K562 (cell line): ENCODE measurements around the gene ASCC1. TPM values are rescaled to one million over a fixed set of nuclear protein-coding genes. Genes with fewer than 3 reads are reported as not detected.

Source experiments
- ATAC-seq: fragments of 200-7000 bp; cut with Tn5 transposase; 3 replicates; pipeline ENCODE4 v1.9.1; 2020; ENCODE audit warnings: moderate library complexity
- BruUV-seq: library from RNA; stranded (reverse); fragments of 400-500 nt; replicated peaks from 2 replicates; lab custom pipeline; 2021; lab: Mats Ljungman, UMichigan
- CTCF ChIA-PET: fragments of 300-600 bp; formaldehyde crosslinking; extraction: SDS; loops from one replicate; lab custom pipeline; 2021; ENCODE audit warnings: low intra/inter-chr PET ratio; lab: Yijun Ruan, JAX
- POLR2A ChIA-PET: fragments of 300-600, 350-650 bp; sonication (Branson Sonifier 250); formaldehyde crosslinking; extraction: SDS; loops from one replicate; lab custom pipeline; 2021; ENCODE audit warnings: antibody characterized with exemption, inconsistent platforms; lab: Yijun Ruan, JAX
- DNase-seq, 4 experiments: peaks; one replicate each; pipeline versions ENCODE4 v3.0.0 to v3.0.0-alpha.2; 2011 to 2018; ENCODE audit warnings: low spot score in 3 of 4, mixed read lengths in 3 of 4; ENCODE audit errors: extremely low read depth in 1 of 4
- FAIRE-seq: peaks from 2 replicates; lab custom pipeline; 2011; peaks lifted over from hg19 to GRCh38; lab: Jason Lieb, UNC
- H2AFZ ChIP-seq: 2 replicates; pipeline ENCODE4 v1.6.0; 2011; ENCODE audit warnings: low read depth, low read length, control low read depth, inconsistent platforms
- H3K27ac ChIP-seq: fragments of 200-600 bp; 3 replicates; pipeline ENCODE4 v1.8.0; 2011; ENCODE audit warnings: low read depth, mild to moderate bottlenecking, control low read depth, inconsistent platforms, low read length, moderate library complexity, mixed read lengths; ENCODE audit errors: extremely low read depth
- H3K27me3 ChIP-seq, 2 experiments: fragments of 300-600 bp in 1 of 2; 2 replicates in 1 of 2; 3 replicates in 1 of 2; pipeline versions ENCODE4 v1.6.0 to v1.8.0; 2011; ENCODE audit warnings: inconsistent platforms in 2 of 2, low read length in 2 of 2, mild to moderate bottlenecking in 1 of 2, mixed read lengths in 1 of 2, moderate library complexity in 1 of 2; ENCODE audit not compliant: control insufficient read depth in 2 of 2, insufficient read depth in 2 of 2
- H3K36me3 ChIP-seq: fragments of 300-600 bp; 3 replicates; pipeline ENCODE4 v1.8.0; 2011; ENCODE audit warnings: mild to moderate bottlenecking, low read length, inconsistent platforms; ENCODE audit not compliant: control insufficient read depth, insufficient read depth
- H3K4me1 ChIP-seq, 2 experiments: fragments of 200-600 bp in 1 of 2; replicated peaks in 1 of 2; 2 replicates in 1 of 2; 3 replicates in 1 of 2; pipeline versions ENCODE4 v1.5.1 to v1.8.0; 2011; ENCODE audit warnings: inconsistent platforms in 2 of 2, low read length in 2 of 2, mild to moderate bottlenecking in 1 of 2, mixed read lengths in 1 of 2, moderate library complexity in 1 of 2; ENCODE audit not compliant: control insufficient read depth in 2 of 2, insufficient read depth in 2 of 2
- H3K4me2 ChIP-seq: 2 replicates; pipeline ENCODE4 v1.6.1; 2011; ENCODE audit warnings: low read length, control low read depth, inconsistent platforms, mixed read lengths; ENCODE audit not compliant: insufficient read depth
- H3K4me3 ChIP-seq: fragments of 200-600 bp; sonication (generic), shearing (Covaris generic); 2 replicates; pipeline ENCODE4 v1.5.1; 2016; ENCODE audit warnings: control low read depth, inconsistent platforms
- H3K79me2 ChIP-seq: fragments of 200-600 bp; 3 replicates; pipeline ENCODE4 v1.8.0; 2011; ENCODE audit warnings: low read length, inconsistent platforms; ENCODE audit not compliant: control insufficient read depth, insufficient read depth
- H3K9ac ChIP-seq, 2 experiments: 2 replicates each; pipeline versions ENCODE4 v1.6.0 to v1.6.1; 2011; ENCODE audit warnings: low read depth in 2 of 2, low read length in 2 of 2, control low read depth in 1 of 2, inconsistent platforms in 1 of 2, mild to moderate bottlenecking in 1 of 2, mixed read lengths in 1 of 2; ENCODE audit not compliant: insufficient read depth in 1 of 2
- H3K9me1 ChIP-seq: one replicate; pipeline ENCODE4 v1.6.0; 2011; ENCODE audit warnings: inconsistent platforms, mild to moderate bottlenecking, low read length, moderate library complexity; ENCODE audit not compliant: control insufficient read depth, insufficient read depth
- H3K9me3 ChIP-seq: replicated peaks from 2 replicates; pipeline ENCODE4 v1.5.1; 2011; ENCODE audit warnings: low read depth, low read length, inconsistent platforms; ENCODE audit not compliant: control insufficient read depth, insufficient read depth
- H4K20me1 ChIP-seq: replicated peaks from 2 replicates; pipeline ENCODE4 v1.6.1; 2011; ENCODE audit warnings: low read length, inconsistent platforms, mixed read lengths; ENCODE audit not compliant: control insufficient read depth, insufficient read depth
- EGR1 ChIP-seq: fragments of 450-650 bp; conservative IDR thresholded peaks from 2 replicates; pipeline ENCODE4 v1.6.1; 2017; ENCODE audit warnings: mild to moderate bottlenecking
- ETV1 ChIP-seq: fragments of 450-650 bp; conservative IDR thresholded peaks from 2 replicates; pipeline ENCODE4 v1.6.1; 2016; ENCODE audit warnings: missing genetic modification characterization, control low read depth, low read depth, missing compliant biosample characterization
- FOSL1 ChIP-seq: fragments of 200-800 bp; sonication (Bioruptor generic); conservative IDR thresholded peaks from 2 replicates; pipeline ENCODE4 v1.6.1; 2016; ENCODE audit warnings: missing genetic modification characterization, missing compliant biosample characterization
- L3MBTL2 ChIP-seq: fragments of 450-650 bp; IDR thresholded peaks from 2 replicates; pipeline ENCODE4 v1.6.1; 2016; ENCODE audit warnings: mild to moderate bottlenecking, moderate library complexity
- SMARCB1 ChIP-seq: IDR thresholded peaks from 2 replicates; pipeline ENCODE4 v1.6.1; 2011; ENCODE audit warnings: improper control_type of control experiment, low read depth; ENCODE audit not compliant: insufficient read length
- WGBS: fragments of 100-300 bp; shearing (Covaris generic); methylation state at CpG from one replicate; pipeline ENCODE4 v1.1.6; 2016; ENCODE audit warnings: low coverage, mixed read lengths; ENCODE audit not compliant: insufficient coverage; ENCODE audit errors: missing lambda C conversion rate; 5-methylcytosine and 5-hydroxymethylcytosine counted together
- in situ Hi-C: fragments of 300-500 bp; cut with MboI; formaldehyde crosslinking; loops from 4 replicates; pipeline ENCODE4 v1.15.0; 2018; ENCODE audit warnings: inconsistent platforms, mixed read lengths
- intact Hi-C: fragments of 100-400 bp; cut with micrococcal nuclease; formaldehyde crosslinking; loops from 2 replicates; pipeline ENCODE4 v1.14.2; 2022
- polyA plus RNA-seq, 8 experiments: library from polyadenylated mRNA; depleted of rRNA in 4 of 8; stranded (reverse) in 5 of 8; unstranded in 3 of 8; fragments of >200 nt; fragmentation: Nextera tagmentation in 2 of 8; fragmentation: Illumina TruSeq in 1 of 8; extraction: Ambion mirVana in 2 of 8; extraction: Trizol in 1 of 8; gene quantifications; 2 replicates each; pipeline versions ENCODE4 v1.2.1 to v1.2.3, GENCODE V29; 2011 to 2014; ENCODE audit warnings: inconsistent platforms in 1 of 8, missing spikeins in 1 of 8
- total RNA-seq, 7 experiments: library from RNA; depleted of rRNA in 6 of 7; stranded (reverse); fragments of >200 nt in 6 of 7; fragmentation: Illumina TruSeq in 2 of 7; extraction: Trizol in 2 of 7; gene quantifications; 2 replicates each; pipeline versions ENCODE4 v1.2.1 to v1.2.3, GENCODE V29; 2011 to 2021; ENCODE audit warnings: low replicate concordance in 1 of 7
- TF ChIP-seq, protein P1 (sequence below): fragments of 450-650 bp; formaldehyde crosslinking; IDR thresholded peaks from 2 replicates; pipeline ENCODE4 v1.4.0; 2020; ENCODE audit warnings: mild to moderate bottlenecking, moderate library complexity
- TF ChIP-seq, protein P2 (sequence below), 2 experiments: fragments of 450-650 bp in 1 of 2; sonication (generic) in 1 of 2; formaldehyde crosslinking in 1 of 2; IDR thresholded peaks in 1 of 2; conservative IDR thresholded peaks in 1 of 2; 2 replicates each; pipeline versions ENCODE4 v1.6.1 to v1.8.1; 2016 to 2023; ENCODE audit warnings: mild to moderate bottlenecking in 2 of 2, moderate library complexity in 2 of 2, inconsistent platforms in 1 of 2, missing genetic modification reagents in 1 of 2
- TF ChIP-seq, protein P3 (sequence below): fragments of 250-450 bp; sonication (Bioruptor Pico); IDR thresholded peaks from 2 replicates; pipeline ENCODE4 v1.5.1; 2021; ENCODE audit warnings: mild to moderate bottlenecking
- TF ChIP-seq, protein P4 (sequence below): fragments of 450-650 bp; IDR thresholded peaks from 2 replicates; pipeline ENCODE4 v1.6.1; 2016
- TF ChIP-seq, protein P5 (sequence below): sonication (generic); formaldehyde crosslinking; IDR thresholded peaks from 2 replicates; pipeline ENCODE4 v1.8.0; 2023; ENCODE audit warnings: mild to moderate bottlenecking, missing genetic modification reagents

The ASCC1 gene
- total and polyA plus RNA-seq, 9 of the 15 experiments (the other 6 are each of a cell fraction or from before 2014, with no cell fraction given) = 31.7 to 73.3 (median 52.8) TPM

DNA sequence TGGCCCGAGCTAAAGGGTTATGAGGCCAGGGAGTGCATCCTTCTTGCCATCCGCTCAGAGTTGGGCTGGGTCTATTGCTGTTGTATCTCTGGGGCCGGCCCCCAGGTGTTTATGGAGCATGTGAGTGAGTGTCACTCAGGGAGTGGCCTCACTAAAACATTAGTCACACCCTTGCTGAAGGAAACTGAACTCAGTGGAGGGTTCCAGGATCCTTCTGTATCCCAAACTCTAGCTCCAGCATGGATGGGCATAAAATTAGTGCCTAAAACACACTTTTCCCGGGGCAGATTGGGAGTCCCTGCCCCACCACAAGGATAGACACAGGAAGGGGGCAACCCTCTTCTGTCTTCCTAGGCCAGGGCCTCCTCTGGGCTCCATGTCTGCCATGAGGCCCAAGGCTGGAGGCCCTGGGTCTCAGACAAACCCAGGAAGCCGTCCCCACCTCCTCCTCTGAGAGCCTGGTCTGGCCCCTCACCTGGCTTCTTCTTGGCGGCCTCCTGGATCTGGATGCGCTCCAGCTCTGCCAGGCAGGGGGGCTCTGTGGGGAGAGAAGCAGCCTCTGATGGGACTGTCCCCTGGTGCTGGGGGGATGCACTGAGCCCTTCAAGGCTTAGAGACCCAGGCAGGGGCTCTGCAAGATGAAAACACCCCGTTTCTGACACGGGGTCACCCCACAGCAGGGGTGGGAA is 152.2 kb downstream of the ASCC1 start:
- Histone ChIP-seq H3K4me1 (peaks cover 3 to 33% of the 10 kb centered on the region in 2 experiments; a peak in 3 of 5 replicates), H3K9me1 (no peaks in the 10 kb centered on the region), H3K4me2 (no peak overlapping the region), H3K79me2 (no peaks in the 10 kb centered on the region), H4K20me1 (no peaks in the 10 kb centered on the region), H3K27ac (no peak overlapping the region), H3K4me3 (no peak overlapping the region), H3K9me3 (no peaks in the 10 kb centered on the region), H3K36me3 (no peaks in the 10 kb centered on the region), H3K27me3 (peaks cover 8 to 25% of the 10 kb centered on the region in 2 experiments; a peak in 4 of 5 replicates), H2AFZ (no peak overlapping the region), H3K9ac (peak overlapping the region in 1 of 2 experiments; percentile 46; a peak in 1 of 4 replicates)
- WGBS = 28% methylated on average over 9 of the region's 9 CpGs
- no TSS peak for BruUV-seq
- FAIRE-seq (no peak), ATAC-seq (peak; percentile 25; the same call in 2 of the 3 replicates), DNase-seq (peak in 1 of 4 experiments; percentile 31)
- ChIA-PET POLR2A (interaction anchor here (0.7 to 2.0 kb wide), 5 partner anchors 20 to 321 kb away, joined by 3 to 6 read pairs (median 4); partner anchors contain the start of gene DDIT4), CTCF (no interaction called here)
- in situ Hi-C loops = loop anchor here (10.0 kb wide), 1 partner anchor 271 kb away; no protein-coding TSS in a partner anchor
- intact Hi-C loops = loop anchor here (5.0 kb wide), 1 partner anchor 263 kb away; no protein-coding TSS in a partner anchor
- TF ChIP-seq, protein P1, sequence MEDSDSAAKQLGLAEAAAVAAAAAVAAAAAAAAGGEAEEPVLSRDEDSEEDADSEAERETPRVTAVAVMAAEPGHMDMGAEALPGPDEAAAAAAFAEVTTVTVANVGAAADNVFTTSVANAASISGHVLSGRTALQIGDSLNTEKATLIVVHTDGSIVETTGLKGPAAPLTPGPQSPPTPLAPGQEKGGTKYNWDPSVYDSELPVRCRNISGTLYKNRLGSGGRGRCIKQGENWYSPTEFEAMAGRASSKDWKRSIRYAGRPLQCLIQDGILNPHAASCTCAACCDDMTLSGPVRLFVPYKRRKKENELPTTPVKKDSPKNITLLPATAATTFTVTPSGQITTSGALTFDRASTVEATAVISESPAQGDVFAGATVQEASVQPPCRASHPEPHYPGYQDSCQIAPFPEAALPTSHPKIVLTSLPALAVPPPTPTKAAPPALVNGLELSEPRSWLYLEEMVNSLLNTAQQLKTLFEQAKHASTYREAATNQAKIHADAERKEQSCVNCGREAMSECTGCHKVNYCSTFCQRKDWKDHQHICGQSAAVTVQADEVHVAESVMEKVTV (CRISPR knock-in tag) = no peak
- TF ChIP-seq, protein P2, sequence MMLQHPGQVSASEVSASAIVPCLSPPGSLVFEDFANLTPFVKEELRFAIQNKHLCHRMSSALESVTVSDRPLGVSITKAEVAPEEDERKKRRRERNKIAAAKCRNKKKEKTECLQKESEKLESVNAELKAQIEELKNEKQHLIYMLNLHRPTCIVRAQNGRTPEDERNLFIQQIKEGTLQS (IDR thresholded peaks at IDR 0.05) = peak; percentile 50; the same call in 1 of the 2 replicates
- TF ChIP-seq, protein P2 (CRISPR knock-in tag; conservative IDR thresholded peaks at IDR 0.05) = no peak
- TF ChIP-seq FOSL1 (peak; percentile 74), EGR1 (no peak), ETV1 (no peak), SMARCB1 (no peak), L3MBTL2 (peak; percentile 48; the same call in 1 of the 2 replicates)
- TF ChIP-seq, protein P3, sequence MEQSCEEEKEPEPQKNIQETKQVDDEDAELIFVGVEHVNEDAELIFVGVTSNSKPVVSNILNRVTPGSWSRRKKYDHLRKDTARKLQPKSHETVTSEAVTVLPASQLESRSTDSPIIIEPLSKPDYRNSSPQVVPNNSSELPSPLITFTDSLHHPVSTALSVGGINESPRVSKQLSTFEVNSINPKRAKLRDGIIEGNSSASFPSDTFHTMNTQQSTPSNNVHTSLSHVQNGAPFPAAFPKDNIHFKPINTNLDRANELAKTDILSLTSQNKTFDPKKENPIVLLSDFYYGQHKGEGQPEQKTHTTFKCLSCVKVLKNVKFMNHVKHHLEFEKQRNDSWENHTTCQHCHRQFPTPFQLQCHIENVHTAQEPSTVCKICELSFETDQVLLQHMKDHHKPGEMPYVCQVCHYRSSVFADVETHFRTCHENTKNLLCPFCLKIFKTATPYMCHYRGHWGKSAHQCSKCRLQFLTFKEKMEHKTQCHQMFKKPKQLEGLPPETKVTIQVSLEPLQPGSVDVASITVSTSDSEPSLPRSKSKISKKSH (CRISPR knock-in tag) = no peak
- TF ChIP-seq, protein P4, sequence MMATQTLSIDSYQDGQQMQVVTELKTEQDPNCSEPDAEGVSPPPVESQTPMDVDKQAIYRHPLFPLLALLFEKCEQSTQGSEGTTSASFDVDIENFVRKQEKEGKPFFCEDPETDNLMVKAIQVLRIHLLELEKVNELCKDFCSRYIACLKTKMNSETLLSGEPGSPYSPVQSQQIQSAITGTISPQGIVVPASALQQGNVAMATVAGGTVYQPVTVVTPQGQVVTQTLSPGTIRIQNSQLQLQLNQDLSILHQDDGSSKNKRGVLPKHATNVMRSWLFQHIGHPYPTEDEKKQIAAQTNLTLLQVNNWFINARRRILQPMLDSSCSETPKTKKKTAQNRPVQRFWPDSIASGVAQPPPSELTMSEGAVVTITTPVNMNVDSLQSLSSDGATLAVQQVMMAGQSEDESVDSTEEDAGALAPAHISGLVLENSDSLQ = peak; percentile 78
- TF ChIP-seq, protein P5, sequence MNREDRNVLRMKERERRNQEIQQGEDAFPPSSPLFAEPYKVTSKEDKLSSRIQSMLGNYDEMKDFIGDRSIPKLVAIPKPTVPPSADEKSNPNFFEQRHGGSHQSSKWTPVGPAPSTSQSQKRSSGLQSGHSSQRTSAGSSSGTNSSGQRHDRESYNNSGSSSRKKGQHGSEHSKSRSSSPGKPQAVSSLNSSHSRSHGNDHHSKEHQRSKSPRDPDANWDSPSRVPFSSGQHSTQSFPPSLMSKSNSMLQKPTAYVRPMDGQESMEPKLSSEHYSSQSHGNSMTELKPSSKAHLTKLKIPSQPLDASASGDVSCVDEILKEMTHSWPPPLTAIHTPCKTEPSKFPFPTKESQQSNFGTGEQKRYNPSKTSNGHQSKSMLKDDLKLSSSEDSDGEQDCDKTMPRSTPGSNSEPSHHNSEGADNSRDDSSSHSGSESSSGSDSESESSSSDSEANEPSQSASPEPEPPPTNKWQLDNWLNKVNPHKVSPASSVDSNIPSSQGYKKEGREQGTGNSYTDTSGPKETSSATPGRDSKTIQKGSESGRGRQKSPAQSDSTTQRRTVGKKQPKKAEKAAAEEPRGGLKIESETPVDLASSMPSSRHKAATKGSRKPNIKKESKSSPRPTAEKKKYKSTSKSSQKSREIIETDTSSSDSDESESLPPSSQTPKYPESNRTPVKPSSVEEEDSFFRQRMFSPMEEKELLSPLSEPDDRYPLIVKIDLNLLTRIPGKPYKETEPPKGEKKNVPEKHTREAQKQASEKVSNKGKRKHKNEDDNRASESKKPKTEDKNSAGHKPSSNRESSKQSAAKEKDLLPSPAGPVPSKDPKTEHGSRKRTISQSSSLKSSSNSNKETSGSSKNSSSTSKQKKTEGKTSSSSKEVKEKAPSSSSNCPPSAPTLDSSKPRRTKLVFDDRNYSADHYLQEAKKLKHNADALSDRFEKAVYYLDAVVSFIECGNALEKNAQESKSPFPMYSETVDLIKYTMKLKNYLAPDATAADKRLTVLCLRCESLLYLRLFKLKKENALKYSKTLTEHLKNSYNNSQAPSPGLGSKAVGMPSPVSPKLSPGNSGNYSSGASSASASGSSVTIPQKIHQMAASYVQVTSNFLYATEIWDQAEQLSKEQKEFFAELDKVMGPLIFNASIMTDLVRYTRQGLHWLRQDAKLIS (CRISPR knock-in tag) = no peak
